Measurements from ENCODE around the gene FEM1C. TPM values are rescaled to one million over a fixed set of nuclear protein-coding genes. Genes with fewer than 3 reads are reported as not detected.
"Not testable (repeated sequence)": the region's sequence is repeated elsewhere in the genome, so short reads cannot be mapped to it uniquely, and the experiment has no call there.

Gene FEM1C
- total RNA-seq, 1 donor from 2014 or later = 15.4 TPM

- Mint-ChIP-seq H3K9me3 (ENCODE audit: low read depth) (peaks cover 3% of the 10 kb centered on the region), H3K36me3 (ENCODE audit: low read depth) (no peaks in the 10 kb centered on the region), H3K4me1 (ENCODE audit: low read depth) (no peaks in the 10 kb centered on the region), H3K27ac (ENCODE audit: unreplicated experiment) (no peak overlapping the region), H3K27me3 (ENCODE audit: low read depth) (peaks cover 38% of the 10 kb centered on the region), H3K4me3 (ENCODE audit: unreplicated experiment) (no peak overlapping the region)
- no peak for TF ChIP-seq CTCF (IDR thresholded peaks at IDR 0.05)
- no peak for DNase-seq (ENCODE audit: low spot score)
Observed at GRCh38 chr5:115484368-115484767, 60.2 kb downstream of the FEM1C start.

GRCh38 chr5:115480900-115481299 is 63.7 kb downstream of the FEM1C start:
- H3K4me3 Mint-ChIP-seq (ENCODE audit: unreplicated experiment) = no peak overlapping the region

GRCh38 chr5:115480271-115480670 is 64.3 kb downstream of the FEM1C start:
- no peak for TF ChIP-seq CTCF (IDR thresholded peaks at IDR 0.05)
- H3K36me3 Mint-ChIP-seq (ENCODE audit: low read depth) = no peaks in the 10 kb centered on the region
- H3K27ac Mint-ChIP-seq (ENCODE audit: unreplicated experiment) = no peak overlapping the region
- H3K4me1 Mint-ChIP-seq (ENCODE audit: low read depth) = no peaks in the 10 kb centered on the region
- no peak for DNase-seq (ENCODE audit: low spot score)
- H3K4me3 Mint-ChIP-seq (ENCODE audit: unreplicated experiment) = no peak overlapping the region
- H3K27me3 Mint-ChIP-seq (ENCODE audit: low read depth) = peaks cover 44% of the 10 kb centered on the region
- peaks cover 3% of the 10 kb centered on the region for H3K9me3 Mint-ChIP-seq (ENCODE audit: low read depth)

More at GRCh38 chr5:115480900-115481299, 63.7 kb downstream of the FEM1C start:
- peaks cover 3% of the 10 kb centered on the region for H3K9me3 Mint-ChIP-seq (ENCODE audit: low read depth)
- TF ChIP-seq CTCF (IDR thresholded peaks at IDR 0.05) = no peak
- peaks cover 47% of the 10 kb centered on the region for H3K27me3 Mint-ChIP-seq (ENCODE audit: low read depth)
- H3K36me3 Mint-ChIP-seq (ENCODE audit: low read depth) = no peaks in the 10 kb centered on the region
- H3K27ac Mint-ChIP-seq (ENCODE audit: unreplicated experiment) = no peak overlapping the region
- no peaks in the 10 kb centered on the region for H3K4me1 Mint-ChIP-seq (ENCODE audit: low read depth)
- no peak for DNase-seq (ENCODE audit: low spot score)

- H3K27me3 Mint-ChIP-seq (ENCODE audit: low read depth) = peaks cover 42% of the 10 kb centered on the region
- not testable (repeated sequence) for DNase-seq (ENCODE audit: low spot score); H3K27ac Mint-ChIP-seq (ENCODE audit: unreplicated experiment); H3K9me3 Mint-ChIP-seq (ENCODE audit: low read depth); H3K36me3 Mint-ChIP-seq (ENCODE audit: low read depth); H3K4me3 Mint-ChIP-seq (ENCODE audit: unreplicated experiment); H3K4me1 Mint-ChIP-seq (ENCODE audit: low read depth)
Observed at GRCh38 chr5:115479166-115479873, 65.3 kb downstream of the FEM1C start.

GRCh38 chr5:115478281-115478680 is 66.3 kb downstream of the FEM1C start:
- DNase-seq (ENCODE audit: low spot score) = no peak
- TF ChIP-seq CTCF (IDR thresholded peaks at IDR 0.05) = no peak
- Mint-ChIP-seq H3K36me3 (ENCODE audit: low read depth) (no peaks in the 10 kb centered on the region), H3K4me3 (ENCODE audit: unreplicated experiment) (no peak overlapping the region), H3K27ac (ENCODE audit: unreplicated experiment) (no peak overlapping the region), H3K9me3 (ENCODE audit: low read depth) (peaks cover 3% of the 10 kb centered on the region), H3K4me1 (ENCODE audit: low read depth) (no peaks in the 10 kb centered on the region), H3K27me3 (ENCODE audit: low read depth) (peaks cover 45% of the 10 kb centered on the region)

- Mint-ChIP-seq H3K27ac (ENCODE audit: unreplicated experiment) (no peak overlapping the region), H3K36me3 (ENCODE audit: low read depth) (no peaks in the 10 kb centered on the region), H3K4me1 (ENCODE audit: low read depth) (no peaks in the 10 kb centered on the region), H3K9me3 (ENCODE audit: low read depth) (peaks cover 3% of the 10 kb centered on the region), H3K4me3 (ENCODE audit: unreplicated experiment) (no peak overlapping the region), H3K27me3 (ENCODE audit: low read depth) (peaks cover 45% of the 10 kb centered on the region)
- TF ChIP-seq CTCF (IDR thresholded peaks at IDR 0.05) = no peak
- DNase-seq (ENCODE audit: low spot score) = no peak
Observed at GRCh38 chr5:115477581-115477980, 67.0 kb downstream of the FEM1C start.
